Measurements from ENCODE around the gene GAS7. TPM values are rescaled to one million over a fixed set of nuclear protein-coding genes. Genes with fewer than 3 reads are reported as not detected.

GAS7 gene
- total and polyA plus RNA-seq, 7 donors, result 1.4 to 16.9 (median 7.0) TPM

DNA sequence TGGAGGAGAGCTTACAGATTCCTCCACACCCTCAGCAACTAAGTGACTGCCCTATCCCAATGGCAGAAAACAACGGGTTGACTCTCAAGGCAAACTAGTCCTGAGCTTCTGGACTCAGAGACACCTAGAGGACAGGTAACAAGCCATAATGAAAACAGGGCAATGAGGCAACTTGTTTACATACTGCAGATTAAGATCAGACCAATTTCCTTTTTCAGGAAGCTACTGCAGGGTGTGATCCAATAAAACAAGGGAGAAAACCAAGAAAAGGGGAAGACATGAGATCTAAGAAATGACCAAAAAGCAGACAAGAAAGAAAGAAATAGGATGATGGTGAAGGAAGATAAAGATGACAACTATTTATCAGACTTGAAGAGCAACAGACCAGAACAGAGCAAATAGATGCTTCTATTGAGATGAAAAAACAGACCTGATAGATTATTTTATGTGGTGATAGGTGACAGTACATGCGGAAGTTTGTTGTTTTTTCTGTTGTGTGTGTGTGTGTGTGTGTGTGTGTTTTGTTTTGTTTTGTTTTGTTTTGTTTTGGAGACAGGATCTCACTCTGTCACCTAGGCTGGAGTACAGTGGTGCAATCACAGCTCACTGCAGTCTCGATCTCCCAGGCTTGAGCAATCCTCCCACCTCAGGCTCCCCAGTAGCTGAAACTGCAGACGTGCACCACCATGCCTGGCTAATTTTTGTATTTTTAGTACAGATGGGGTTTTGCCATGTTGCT lies 120.7 kb downstream of the GAS7 start:
- Histone ChIP-seq H3K4me1 (no peaks in the 10 kb centered on the region), H3K4me3 (no peak overlapping the region), H3K9me3 (peaks cover 8% of the 10 kb centered on the region), H3K27me3 (ENCODE audit: insufficient read depth in 3 of 3, low read length in 2 of 3) (no peaks in the 10 kb centered on the region), H3K27ac (no peak overlapping the region), H3K36me3 (ENCODE audit: insufficient read depth in 1 of 2, low read depth in 1 of 2) (no peaks in the 10 kb centered on the region)
- TF ChIP-seq, protein P1, sequence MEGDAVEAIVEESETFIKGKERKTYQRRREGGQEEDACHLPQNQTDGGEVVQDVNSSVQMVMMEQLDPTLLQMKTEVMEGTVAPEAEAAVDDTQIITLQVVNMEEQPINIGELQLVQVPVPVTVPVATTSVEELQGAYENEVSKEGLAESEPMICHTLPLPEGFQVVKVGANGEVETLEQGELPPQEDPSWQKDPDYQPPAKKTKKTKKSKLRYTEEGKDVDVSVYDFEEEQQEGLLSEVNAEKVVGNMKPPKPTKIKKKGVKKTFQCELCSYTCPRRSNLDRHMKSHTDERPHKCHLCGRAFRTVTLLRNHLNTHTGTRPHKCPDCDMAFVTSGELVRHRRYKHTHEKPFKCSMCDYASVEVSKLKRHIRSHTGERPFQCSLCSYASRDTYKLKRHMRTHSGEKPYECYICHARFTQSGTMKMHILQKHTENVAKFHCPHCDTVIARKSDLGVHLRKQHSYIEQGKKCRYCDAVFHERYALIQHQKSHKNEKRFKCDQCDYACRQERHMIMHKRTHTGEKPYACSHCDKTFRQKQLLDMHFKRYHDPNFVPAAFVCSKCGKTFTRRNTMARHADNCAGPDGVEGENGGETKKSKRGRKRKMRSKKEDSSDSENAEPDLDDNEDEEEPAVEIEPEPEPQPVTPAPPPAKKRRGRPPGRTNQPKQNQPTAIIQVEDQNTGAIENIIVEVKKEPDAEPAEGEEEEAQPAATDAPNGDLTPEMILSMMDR (IDR thresholded peaks at IDR 0.05), result no peak
- intact Hi-C loops (cut with DNase I), result loop anchor here in 1 of 2 donors (2.0 kb wide), 1 partner anchor 21 kb away; no protein-coding TSS in a partner anchor
- DNase-seq (no peak), ATAC-seq (no peak)
- 84 to 95% (median 90%) methylated on average over 4 of the region's 4 CpGs for WGBS, 3 donors

DNA sequence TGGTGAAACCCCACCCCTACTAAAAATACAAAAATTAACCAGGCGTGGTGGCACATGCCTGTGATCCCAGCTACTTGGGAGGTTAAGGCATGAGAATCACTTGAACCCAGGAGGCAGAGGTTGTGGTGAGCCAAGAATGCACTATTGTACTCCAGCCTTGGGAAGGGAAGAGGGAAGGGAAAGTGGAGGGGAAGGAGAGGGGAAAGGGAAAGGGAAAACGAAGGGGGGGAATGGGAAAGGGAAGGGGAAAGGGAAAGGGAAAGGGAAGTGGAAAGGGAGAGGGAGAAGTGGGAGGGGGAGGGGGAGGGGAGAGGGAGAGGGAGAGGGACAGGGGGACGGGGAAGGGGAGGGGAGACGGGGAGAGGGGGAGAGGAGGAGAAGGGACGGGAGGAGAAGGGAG lies 122.5 kb downstream of the GAS7 start:
- Histone ChIP-seq H3K4me3 (no peak overlapping the region), H3K4me1 (no peaks in the 10 kb centered on the region), H3K27me3 (ENCODE audit: insufficient read depth in 3 of 3, low read length in 2 of 3) (no peaks in the 10 kb centered on the region), H3K9me3 (peaks cover 3% of the 10 kb centered on the region), H3K27ac (no peak overlapping the region), H3K36me3 (ENCODE audit: insufficient read depth in 1 of 2, low read depth in 1 of 2) (no peaks in the 10 kb centered on the region)
- ATAC-seq (no peak), DNase-seq (no peak)
- WGBS, 3 donors, result 67 to 80% (median 71%) methylated on average over 4 to 5 of the region's 5 CpGs
- TF ChIP-seq, protein P1 (IDR thresholded peaks at IDR 0.05), result no peak
- intact Hi-C loops (cut with DNase I), result loop anchor here in 1 of 2 donors (2.0 kb wide), 1 partner anchor 19 kb away; no protein-coding TSS in a partner anchor

DNA sequence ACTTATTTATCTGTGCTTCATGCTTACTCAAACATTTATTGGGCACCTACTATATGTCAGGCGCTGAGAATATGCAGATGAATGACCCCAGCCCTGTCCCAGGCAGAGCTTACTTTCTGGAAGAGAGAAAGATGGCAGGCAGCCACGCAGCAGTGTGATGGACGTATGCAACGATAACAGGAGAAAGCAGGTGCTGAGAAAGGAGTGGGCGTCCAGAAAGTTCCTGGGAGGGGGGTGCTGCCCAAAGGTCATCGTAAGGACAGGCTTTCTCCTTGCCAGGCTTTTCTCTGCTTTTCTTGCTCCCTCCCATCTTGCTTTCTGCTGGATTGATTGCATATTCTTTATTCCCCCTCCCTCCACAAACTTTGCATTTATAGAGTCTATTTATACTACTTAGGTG lies 124.5 kb downstream of the GAS7 start:
- TF ChIP-seq, protein P1 (IDR thresholded peaks at IDR 0.05), result no peak
- Histone ChIP-seq H3K27me3 (ENCODE audit: insufficient read depth in 3 of 3, low read length in 2 of 3) (no peaks in the 10 kb centered on the region), H3K27ac (no peak overlapping the region), H3K9me3 (peaks cover 3% of the 10 kb centered on the region), H3K4me1 (no peaks in the 10 kb centered on the region), H3K4me3 (no peak overlapping the region), H3K36me3 (ENCODE audit: insufficient read depth in 1 of 2, low read depth in 1 of 2) (no peaks in the 10 kb centered on the region)
- WGBS, 3 donors, result 33 to 41% (median 34%) methylated on average over 6 of the region's 6 CpGs
- ATAC-seq (no peak), DNase-seq (no peak)
- intact Hi-C loops (cut with DNase I), result no loop called here

DNA sequence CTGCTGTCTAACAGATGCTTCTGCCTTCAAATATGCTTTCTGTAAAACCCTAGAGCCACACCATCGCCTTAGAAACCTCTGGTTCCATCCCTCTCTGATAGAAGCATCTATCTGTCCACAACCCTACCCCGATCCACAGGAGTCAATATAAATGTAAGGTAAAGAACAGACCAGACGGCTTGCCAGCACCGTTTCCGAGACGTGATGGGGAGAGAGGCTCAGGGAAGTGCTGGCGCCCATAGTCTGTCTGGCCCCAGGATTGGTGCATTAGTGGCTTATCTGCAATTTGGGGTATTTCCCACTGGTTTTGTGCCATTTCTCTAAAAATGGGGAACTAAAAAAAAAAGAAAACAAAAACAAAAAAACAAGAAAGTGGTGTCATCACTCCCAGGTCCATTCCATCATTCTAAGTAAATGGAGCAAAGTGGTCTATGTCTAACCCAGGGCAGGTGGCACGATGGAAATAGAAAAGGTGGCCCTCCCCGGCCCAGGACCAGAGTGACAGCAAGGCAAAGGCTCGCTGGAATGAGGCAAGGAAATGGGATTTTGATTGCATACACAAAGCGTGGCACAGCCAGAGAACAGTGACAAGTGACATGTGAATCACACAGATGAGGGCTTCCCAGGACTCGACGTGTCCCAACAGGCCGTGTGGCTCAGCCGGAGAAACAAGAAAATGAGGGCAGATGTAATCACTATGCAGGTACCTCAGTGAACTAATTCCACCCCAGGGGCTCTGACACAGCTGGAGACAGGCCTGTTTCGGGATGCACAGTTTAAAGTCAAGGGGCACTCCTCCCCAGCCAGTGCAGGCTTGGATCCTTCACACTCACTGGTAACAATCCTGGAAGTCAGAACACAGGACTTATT lies 125.6 kb downstream of the GAS7 start:
- intact Hi-C loops (cut with DNase I), result no loop called here
- 73 to 76% (median 74%) methylated on average over 16 of the region's 16 CpGs for WGBS, 3 donors
- Histone ChIP-seq H3K27me3 (ENCODE audit: insufficient read depth in 3 of 3, low read length in 2 of 3) (no peaks in the 10 kb centered on the region), H3K36me3 (ENCODE audit: insufficient read depth in 1 of 2, low read depth in 1 of 2) (no peaks in the 10 kb centered on the region), H3K27ac (no peak overlapping the region), H3K9me3 (peaks cover 3% of the 10 kb centered on the region), H3K4me1 (no peaks in the 10 kb centered on the region), H3K4me3 (no peak overlapping the region)
- DNase-seq (no peak), ATAC-seq (no peak)
- TF ChIP-seq, protein P1 (IDR thresholded peaks at IDR 0.05), result no peak

Data from psoas muscle (tissue), 8 donors.